Stimulated activated CD8-positive, alpha-beta memory T cell treated with anti-CD3 and anti-CD28 coated beads, Interleukin-4, amount 100 ng/mL, for 4 hours (primary cell): ENCODE data around the gene MTLN.
"Not testable (repeated sequence)": the region's sequence is repeated elsewhere in the genome, so short reads cannot be mapped to it uniquely, and the experiment has no call there.

Experiments
- DNase-seq, 2 donors: peaks; one replicate each; pipeline ENCODE4 v3.0.0-alpha.2; 2020; ENCODE audit warnings: low read depth in 2 of 2, low spot score in 1 of 2

MTLN gene

DNA sequence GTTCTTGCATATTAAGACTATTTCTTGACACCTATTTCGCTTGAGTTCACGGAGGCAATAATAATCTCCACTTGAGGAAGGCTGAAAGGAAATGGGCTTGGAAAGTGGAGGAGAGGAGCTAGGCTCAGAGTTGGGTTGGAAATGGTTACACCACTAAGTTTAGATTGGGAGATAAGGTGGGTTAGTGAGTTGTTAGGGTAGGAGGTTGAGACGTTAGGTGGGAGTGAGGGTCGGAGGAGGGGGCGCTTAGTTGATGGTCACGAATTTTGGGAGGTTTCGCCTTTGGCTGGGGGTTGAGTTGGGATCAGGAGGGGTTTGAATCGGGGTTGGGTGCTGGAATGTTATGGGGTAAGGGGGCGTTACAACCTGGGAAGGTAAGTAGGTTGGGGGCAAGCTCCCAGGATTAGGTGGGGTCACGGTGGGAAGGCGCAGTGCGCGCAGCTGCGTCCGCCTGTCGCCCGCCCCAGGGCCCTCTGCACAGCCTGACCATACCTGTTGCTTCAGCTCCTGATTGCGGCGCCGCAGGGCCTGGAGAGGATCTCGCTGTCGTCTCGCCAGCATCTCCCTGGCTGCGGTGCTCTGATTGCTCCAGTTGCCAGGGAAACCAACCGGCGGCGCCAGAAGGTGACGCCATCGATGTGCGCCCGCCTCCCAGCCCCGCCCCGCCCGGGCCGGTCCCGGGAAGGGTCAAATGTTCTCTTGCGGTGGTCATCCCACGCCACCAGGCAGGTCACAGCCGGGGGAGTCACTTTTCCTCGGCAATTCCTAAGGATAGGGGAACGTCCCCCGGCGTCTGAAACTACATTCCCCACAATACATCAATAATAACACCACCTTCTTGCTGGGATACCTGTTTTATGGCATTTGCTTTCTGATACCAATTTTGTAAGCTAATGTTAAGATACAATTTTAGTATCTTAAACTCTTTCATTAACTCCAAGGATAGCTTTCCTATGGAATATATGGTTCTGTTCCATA is 7.7 kb downstream of the MTLN start, which contains the start of gene NPHP1:
NPHP1 (minus strand) TSS at position 606 of the 978 bp plus-strand sequence; CDS start at position 561, 45 bp downstream.
- peak; percentile 61 to 65 for DNase-seq

DNA sequence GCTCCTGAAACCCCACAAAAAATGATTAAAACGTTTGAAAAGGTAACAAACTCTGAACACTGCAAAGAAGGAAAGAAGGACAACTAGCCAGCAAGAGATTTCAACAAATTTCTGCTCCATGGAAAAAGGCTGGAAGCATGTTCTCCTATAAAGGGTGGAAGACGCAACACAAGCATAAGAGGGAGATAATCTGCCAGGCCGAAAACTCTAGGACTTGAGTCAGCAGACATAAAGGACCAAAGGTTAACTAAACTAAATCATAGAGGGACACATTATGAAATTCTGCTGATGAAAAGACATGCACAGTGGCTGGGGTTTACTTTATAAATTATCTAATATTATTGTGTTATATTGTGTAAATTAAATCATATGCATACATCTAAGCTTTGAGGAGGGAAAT is 14.3 kb downstream of the MTLN start:
- no peak for DNase-seq

DNA sequence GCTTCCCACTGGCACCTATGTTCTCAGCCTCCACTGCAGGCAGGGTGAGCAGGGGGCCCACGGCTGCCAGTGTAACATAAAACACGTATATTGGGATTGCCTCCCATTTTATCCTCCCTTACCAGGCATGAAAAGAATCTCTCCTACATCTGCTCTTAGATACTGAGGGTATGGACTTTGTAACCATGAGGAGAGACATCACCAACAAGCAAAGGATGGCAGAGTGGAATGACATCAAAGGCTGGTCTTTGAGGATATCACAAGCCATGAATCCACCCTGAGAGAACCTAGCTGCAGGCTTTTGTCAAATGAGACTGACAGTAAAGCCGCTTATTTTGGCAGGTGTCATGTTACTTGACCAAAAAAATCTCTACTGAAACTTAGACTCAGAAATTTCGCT is 14.9 kb downstream of the MTLN start:
- DNase-seq, result no peak

DNA sequence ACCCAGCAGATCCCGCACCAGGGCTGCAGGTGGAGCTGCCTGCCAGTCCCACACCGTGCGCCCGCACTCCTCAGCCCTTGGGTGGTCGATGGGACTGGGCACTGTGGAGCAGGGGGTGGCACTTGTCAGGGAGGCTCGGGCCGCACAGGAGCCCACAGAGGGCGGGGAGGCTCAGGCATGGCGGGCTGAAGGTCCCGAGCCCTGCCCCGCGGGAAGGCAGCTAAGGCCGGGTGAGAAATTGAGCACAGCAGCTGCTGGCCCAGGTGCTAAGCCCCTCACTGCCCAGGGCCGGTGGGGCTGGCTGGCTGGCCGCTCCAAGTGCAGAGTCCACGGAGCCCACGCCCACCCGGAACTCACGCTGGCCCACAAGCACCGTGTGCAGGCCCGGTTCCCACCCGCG is 22.2 kb downstream of the MTLN start:
- not testable (repeated sequence) for DNase-seq

DNA sequence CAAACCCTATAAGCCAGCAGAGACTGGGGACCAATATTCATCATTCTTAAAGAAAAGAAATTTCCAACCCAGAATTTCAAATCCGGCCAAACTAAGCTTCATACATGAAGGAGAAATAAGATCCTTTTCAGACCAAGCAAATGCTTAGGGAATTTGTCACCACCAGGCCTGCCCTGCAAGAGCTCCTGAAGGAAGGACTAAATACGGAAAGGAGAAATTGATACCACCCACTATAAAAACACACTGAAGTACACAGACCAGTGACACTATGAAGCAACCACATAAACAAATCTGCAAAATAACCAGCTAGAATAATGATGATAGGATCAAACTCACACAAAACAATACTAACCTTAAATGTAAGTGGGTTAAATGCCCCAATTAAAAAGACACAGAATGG is 29.9 kb downstream of the MTLN start:
- no peak for DNase-seq

DNA sequence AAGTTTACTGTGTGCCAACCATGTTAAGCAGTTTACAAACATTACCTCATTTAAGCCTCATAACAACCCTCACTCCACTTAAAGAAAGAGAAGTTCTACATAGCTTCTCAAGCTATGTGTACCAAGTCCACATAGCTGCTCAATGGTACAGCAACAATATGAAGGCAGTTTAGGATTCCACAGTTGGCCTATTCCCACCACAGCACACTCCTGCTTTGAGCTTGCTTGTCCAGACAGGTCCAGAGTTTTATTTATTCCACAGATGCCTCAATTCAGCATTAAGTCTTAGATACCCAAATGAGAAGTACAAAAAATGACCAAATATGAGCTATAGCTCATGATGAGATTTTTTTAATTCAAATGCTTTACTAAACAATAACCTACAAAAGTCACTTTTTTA is 32.3 kb downstream of the MTLN start:
- no peak for DNase-seq

DNA sequence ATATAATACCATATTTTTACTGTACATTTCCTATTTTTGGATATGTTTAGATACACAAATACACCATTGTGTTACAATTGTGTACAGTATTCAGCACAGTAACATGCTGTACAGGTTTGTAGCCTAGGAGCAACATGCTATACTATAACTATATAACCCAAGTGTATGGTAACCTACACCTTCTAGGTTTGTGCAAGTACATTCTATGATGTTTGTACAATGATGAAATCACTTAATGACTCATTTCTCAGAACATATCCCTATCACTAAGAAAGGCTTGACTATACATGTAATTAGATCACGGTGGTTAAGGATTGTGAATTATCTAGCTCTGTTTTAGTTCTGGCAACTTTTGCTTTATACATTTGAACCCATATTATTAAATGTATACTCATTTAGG is 38.8 kb downstream of the MTLN start:
- no peak for DNase-seq

DNA sequence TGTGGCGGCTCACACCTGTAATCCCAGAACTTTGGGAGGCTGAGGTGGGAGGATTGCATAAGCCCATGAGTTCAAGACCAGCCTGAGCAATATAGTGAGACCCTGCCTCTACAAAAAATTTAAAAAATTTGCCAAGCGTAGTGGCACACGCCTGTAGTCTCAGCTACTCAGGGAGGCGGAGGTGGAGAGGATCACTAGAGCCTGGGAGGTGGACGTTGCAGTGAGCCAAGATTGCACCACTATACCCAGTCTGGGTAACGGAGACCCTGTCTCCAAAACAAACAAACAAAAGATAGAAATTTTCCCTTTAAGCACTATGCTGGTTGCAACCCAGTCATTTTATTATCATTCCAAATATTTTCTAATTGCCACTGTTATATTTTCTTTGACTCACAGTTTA is 39.8 kb downstream of the MTLN start:
- DNase-seq, result no peak

DNA sequence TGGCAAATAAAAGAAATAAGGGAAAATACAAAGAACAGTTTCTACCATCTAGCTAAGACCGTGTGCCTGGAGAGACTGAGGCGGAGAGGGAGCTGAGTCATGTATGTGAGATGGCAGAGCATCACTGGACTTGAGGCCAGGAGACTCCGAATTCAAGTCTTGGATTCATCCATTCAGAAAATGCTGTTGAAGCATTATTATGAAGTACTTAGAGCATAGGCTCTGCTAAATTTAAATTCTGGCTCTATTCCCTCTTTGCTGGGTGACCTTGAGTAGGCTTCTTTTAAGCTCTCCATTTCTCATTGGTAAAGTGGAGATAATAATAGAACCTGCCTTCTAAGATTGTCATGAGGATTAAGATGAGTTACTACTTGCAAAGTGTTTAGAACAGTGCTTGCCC is 42.2 kb downstream of the MTLN start:
- DNase-seq, result no peak

DNA sequence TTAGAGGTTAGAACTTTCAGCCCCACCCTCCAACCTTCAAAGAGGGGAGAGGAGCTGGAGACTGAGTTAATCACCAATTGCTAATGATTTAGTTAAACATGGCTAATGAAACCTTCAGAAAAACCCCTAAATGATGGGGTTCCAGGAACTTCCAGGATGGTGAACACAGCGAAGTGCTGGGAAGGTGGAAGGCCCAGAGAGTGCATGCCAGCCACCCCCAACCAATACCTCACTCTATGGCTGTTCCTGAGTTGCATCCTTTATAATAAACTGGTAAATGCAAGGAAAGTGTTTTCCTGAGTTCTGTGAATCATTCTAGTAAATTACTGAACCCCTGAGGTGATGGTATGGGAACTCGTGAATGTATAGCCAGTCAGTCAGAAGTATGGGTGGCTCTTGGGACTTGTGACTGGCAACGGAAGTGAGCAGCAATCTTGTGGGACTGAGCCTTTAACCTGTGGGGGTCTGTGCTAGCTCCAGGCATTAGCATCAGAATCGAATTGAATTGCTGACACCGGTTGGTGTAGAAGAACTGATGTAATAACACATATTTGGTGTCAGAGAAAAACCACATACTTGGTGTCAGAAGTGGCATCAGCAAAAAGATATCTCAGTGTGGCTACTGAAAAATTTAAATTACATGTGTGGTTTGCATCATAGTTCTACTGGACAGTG is 44.9 kb downstream of the MTLN start:
- DNase-seq, result no peak

DNA sequence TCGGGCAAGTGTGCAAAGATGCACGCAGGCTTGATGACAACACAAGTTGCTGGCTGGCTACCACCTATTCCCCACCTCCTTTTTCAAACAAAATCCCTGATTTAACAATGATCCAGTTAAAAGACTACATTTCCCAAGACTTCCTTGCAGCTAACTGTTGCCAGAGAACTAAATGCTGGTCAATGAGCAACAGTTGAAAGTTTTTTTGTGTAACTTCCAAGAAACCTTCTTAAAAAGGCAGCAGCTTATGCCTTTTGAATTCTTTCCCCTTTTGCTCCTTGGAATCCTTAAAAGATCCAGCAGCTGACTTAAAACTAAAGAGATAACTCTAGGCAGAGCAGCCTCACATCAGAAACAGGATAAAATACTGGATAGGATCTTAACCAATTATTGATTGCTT is 46.1 kb downstream of the MTLN start:
- no peak for DNase-seq
